GM12865 (cell line): ENCODE results near the gene APOL2.

Experiments
- DNase-seq: peaks from one replicate; pipeline ENCODE4 v3.0.0; 2010; ENCODE audit warnings: low read depth
- H3K4me3 ChIP-seq: 2 replicates; pipeline ENCODE4 v1.5.1; 2011; ENCODE audit warnings: mild to moderate bottlenecking, low read depth, low read length, control low read depth
- TF ChIP-seq, protein P1 (sequence below): IDR thresholded peaks from 2 replicates; pipeline ENCODE4 v1.5.1; 2011; ENCODE audit warnings: low read length, control low read depth, low read depth, inconsistent platforms; ENCODE audit not compliant: insufficient read depth; ENCODE audit errors: missing control alignments

The APOL2 gene

DNA sequence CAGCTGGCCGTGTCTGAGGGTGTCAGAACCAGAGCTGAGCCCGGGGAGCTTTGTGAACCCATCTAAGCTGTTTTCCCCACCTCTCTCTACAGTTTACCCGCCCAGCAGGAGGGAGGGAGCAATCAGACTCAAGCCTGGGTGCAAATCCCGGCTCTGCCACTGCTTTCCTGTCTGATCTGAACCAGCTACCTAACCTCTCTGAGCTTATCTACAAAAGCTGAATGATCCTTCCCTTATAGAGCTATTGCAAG is 252 bp downstream of the APOL2 start:
- H3K4me3 ChIP-seq, result peak overlapping the region; percentile 69

DNA sequence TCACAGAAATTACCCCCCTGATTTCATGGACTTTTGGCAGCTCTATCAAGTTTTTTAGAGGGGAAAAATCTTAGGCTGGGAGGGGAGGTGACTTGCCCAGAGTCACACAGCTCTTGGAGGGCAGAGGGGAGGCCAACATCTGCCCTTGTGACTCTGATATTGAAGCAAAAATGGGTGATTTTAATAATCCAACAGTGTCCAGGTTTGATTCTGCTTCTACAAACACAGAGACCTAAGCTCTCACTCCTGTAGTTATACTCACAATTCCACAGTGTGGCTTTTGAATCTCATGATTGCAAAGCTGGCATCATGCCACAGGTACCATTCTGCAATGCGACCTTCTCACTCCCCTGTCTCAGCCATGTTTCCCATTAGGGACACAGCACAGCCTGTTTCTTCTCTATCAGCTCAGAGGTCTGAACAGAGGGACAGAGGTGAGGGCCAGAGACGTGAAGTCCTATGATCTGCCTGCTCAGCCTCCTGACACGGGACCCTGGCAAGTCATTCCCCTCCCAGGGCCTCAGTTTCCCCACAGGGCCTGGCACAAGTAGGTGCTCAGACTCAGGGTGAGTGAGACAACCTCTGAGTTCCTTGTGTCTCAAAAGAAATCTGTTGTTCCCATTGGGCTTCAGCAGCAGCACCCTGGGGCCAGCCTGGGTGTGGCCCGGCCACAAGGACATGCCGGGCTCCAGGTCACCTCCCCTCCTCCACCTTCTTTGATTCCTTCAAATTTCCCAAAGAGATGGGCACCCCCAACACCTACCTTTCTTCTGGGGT is 766 bp downstream of the APOL2 start:
- no peak for DNase-seq
- TF ChIP-seq, protein P1, sequence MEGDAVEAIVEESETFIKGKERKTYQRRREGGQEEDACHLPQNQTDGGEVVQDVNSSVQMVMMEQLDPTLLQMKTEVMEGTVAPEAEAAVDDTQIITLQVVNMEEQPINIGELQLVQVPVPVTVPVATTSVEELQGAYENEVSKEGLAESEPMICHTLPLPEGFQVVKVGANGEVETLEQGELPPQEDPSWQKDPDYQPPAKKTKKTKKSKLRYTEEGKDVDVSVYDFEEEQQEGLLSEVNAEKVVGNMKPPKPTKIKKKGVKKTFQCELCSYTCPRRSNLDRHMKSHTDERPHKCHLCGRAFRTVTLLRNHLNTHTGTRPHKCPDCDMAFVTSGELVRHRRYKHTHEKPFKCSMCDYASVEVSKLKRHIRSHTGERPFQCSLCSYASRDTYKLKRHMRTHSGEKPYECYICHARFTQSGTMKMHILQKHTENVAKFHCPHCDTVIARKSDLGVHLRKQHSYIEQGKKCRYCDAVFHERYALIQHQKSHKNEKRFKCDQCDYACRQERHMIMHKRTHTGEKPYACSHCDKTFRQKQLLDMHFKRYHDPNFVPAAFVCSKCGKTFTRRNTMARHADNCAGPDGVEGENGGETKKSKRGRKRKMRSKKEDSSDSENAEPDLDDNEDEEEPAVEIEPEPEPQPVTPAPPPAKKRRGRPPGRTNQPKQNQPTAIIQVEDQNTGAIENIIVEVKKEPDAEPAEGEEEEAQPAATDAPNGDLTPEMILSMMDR, result no peak
- H3K4me3 ChIP-seq, result peak overlapping the region; percentile 69

More for the DNA sequence above, 252 bp downstream of the APOL2 start:
- TF ChIP-seq, protein P1, result no peak
- DNase-seq, result peak; percentile 13

DNA sequence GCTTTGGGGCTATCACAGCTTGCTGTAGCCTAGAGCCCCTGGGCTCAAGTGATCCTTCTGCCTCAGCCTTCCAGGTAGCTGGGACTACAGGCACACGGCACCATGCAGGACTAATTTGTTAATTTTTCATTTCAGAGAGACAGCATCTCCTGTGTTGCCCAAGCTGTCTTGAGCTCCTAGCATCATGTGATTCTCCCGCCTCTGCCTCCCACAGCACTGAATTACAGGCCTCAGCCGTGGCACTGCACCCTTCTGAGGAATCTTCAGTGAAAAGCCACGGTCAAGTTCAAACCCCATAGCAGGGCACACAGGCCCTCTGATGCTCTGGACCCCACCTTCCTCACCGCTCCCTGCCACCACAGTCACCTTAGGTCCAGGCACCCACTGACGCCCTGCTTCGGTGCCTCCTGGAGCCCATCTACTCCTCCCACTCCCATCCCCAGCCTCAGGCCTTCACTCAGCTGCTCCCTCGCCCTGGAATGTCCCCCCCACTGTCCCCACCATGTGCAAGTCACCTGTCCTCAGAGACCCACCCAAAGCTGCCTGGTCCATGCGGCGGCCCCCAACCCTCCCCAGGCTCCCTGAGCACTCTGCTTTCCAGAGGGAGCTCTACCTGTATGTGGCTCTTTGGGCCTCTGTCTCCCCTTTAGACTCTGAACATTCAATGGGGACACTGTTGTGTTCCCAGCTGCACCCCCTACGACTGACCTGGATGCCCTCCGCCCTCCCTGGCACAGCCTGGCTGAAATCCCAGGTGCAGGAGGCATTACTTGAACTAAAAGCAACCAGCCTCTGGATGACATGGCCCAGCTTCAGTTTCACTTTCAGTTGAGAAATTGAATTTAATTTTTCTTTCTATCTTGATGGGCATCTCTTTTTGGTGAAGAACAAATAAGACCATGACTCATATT is 1.6 kb downstream of the APOL2 start:
- peak; percentile 40 for DNase-seq
- TF ChIP-seq, protein P1, result no peak

DNA sequence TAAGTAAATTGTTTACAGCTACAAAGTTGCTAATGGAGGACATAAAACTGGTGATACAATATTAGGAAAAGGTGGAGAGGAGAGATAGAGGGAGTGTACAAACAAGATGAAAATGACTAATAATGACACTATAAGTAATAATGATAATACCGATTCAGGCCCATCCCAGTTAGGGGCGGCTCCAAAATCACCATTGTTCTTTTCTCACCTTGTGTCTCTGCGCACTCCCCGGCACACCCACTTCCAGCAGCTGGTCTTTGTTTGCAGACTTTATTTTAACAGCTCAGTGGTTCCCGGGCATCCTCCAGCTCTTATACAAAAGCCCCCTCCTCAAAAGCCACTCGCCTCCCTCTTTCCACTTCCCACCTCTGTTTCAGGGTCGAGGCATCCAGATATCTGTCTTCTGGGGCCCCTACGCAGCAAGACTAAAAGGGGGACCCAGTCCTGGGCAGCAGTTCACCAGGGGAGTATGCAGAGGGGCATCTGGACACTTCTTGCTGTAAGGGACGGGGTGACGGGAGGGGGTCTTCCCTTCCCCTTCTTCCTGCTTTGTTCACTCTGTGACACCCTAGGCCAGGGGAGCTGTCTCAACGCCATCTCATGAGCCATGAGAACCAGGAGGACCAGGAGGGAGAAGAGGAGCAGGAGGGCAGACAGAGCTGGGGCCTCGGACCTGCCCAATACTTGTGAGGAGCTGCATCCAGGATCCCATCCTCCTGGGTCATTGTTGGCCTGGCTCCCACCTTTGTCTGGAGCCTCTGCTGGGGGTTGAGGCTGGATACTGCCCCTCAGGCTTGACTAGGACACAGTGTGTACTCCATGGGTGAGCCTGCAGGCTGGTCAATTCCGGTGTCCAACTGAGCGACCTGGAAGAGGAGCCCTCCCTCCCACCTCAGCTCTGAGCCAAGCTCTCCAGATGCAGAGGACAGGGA is 2.7 kb downstream of the APOL2 start:
- no peak for DNase-seq
- TF ChIP-seq, protein P1, result no peak
- H3K4me3 ChIP-seq, result no peak overlapping the region

More for the DNA sequence above, 1.6 kb downstream of the APOL2 start:
- peak overlapping the region; percentile 69 for H3K4me3 ChIP-seq

DNA sequence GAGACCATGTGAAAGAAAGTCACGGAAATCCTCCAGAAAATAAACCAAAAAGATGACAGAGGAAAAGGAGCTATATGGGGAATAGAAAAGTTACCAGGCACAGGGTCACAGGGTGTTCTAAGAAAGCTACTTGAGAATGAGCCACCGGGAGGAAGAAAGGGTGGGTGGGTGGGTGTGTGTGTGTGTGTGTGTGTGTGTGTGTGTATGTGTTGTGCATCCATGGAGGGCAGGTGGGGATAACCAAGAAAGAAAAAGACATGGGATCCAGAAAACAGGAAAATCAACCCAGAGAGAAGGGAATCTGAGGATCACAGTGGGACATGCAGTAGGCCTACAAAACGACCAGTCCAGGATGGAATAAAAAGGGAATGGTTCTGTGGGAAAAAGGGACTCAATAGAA is 3.7 kb downstream of the APOL2 start:
- H3K4me3 ChIP-seq, result no peak overlapping the region
- TF ChIP-seq, protein P1, result no peak
- DNase-seq, result no peak

DNA sequence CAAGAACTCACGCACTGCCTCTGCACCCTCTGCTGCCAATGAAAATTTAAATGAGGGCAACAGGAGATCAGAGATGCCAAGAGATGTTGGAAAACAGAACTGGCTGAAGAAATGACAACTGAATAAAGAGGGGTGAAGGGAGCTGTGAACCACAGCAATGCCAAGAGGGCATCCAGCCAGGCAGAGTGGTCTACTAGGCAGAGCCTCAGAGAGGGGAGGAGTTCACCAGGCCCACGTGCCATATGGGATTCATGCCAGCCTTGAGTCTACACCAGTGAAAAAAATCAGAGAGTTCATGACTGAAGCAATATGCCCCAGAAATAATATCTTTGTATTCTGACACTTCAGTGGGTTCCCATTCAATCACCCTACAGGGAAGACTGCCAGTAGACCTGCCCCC is 4.4 kb downstream of the APOL2 start:
- H3K4me3 ChIP-seq, result no peak overlapping the region
- TF ChIP-seq, protein P1, result no peak
- DNase-seq, result no peak
